Measurements from ENCODE around the gene TMEM270.

DNA sequence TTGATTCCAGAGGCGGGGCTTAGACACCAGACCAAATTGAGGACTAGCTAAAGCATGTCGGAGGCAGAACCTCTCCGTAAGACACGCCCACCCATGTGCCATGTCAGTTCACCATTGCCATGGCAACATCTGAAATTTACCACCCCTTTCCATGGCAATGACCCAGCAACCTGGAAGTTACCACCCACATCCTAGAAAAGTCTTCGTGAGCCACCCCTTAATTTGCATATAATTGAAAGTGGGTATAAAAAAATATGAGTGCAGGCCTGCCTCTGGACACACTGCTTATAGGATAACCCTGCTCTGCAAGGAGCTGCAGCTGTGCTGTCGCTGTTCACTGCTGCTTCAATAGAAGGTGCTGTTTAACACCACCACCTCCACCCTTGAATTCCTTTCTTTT, 28.0 kb downstream of the TMEM270 start:
- TF ChIP-seq, protein P1, sequence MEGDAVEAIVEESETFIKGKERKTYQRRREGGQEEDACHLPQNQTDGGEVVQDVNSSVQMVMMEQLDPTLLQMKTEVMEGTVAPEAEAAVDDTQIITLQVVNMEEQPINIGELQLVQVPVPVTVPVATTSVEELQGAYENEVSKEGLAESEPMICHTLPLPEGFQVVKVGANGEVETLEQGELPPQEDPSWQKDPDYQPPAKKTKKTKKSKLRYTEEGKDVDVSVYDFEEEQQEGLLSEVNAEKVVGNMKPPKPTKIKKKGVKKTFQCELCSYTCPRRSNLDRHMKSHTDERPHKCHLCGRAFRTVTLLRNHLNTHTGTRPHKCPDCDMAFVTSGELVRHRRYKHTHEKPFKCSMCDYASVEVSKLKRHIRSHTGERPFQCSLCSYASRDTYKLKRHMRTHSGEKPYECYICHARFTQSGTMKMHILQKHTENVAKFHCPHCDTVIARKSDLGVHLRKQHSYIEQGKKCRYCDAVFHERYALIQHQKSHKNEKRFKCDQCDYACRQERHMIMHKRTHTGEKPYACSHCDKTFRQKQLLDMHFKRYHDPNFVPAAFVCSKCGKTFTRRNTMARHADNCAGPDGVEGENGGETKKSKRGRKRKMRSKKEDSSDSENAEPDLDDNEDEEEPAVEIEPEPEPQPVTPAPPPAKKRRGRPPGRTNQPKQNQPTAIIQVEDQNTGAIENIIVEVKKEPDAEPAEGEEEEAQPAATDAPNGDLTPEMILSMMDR (IDR thresholded peaks at IDR 0.05): no peak
- TF ChIP-seq SP1 (CRISPR knock-in tag; conservative IDR thresholded peaks at IDR 0.05): no peak
- TF ChIP-seq JAZF1 (CRISPR knock-in tag; IDR thresholded peaks at IDR 0.05): no peak
- TF ChIP-seq, protein P2, sequence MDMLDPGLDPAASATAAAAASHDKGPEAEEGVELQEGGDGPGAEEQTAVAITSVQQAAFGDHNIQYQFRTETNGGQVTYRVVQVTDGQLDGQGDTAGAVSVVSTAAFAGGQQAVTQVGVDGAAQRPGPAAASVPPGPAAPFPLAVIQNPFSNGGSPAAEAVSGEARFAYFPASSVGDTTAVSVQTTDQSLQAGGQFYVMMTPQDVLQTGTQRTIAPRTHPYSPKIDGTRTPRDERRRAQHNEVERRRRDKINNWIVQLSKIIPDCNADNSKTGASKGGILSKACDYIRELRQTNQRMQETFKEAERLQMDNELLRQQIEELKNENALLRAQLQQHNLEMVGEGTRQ (CRISPR knock-in tag; IDR thresholded peaks at IDR 0.05): no peak
- TF ChIP-seq SMAD3 (CRISPR knock-in tag; IDR thresholded peaks at IDR 0.05; ENCODE audit: borderline replicate concordance): no peak
- TF ChIP-seq JUN (CRISPR knock-in tag; IDR thresholded peaks at IDR 0.05): no peak
- TF ChIP-seq TP53 (CRISPR knock-in tag; IDR thresholded peaks at IDR 0.05): no peak
- no peak for TF ChIP-seq NFYB (CRISPR knock-in tag; conservative IDR thresholded peaks at IDR 0.05; ENCODE audit: low read depth)
- TF ChIP-seq, protein P3, sequence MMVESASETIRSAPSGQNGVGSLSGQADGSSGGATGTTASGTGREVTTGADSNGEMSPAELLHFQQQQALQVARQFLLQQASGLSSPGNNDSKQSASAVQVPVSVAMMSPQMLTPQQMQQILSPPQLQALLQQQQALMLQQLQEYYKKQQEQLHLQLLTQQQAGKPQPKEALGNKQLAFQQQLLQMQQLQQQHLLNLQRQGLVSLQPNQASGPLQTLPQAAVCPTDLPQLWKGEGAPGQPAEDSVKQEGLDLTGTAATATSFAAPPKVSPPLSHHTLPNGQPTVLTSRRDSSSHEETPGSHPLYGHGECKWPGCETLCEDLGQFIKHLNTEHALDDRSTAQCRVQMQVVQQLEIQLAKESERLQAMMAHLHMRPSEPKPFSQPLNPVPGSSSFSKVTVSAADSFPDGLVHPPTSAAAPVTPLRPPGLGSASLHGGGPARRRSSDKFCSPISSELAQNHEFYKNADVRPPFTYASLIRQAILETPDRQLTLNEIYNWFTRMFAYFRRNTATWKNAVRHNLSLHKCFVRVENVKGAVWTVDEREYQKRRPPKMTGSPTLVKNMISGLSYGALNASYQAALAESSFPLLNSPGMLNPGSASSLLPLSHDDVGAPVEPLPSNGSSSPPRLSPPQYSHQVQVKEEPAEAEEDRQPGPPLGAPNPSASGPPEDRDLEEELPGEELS (CRISPR knock-in tag; IDR thresholded peaks at IDR 0.05): no peak

Data from WTC11 (cell line).